NOMO-1 treated with DMSO at 0.1 percent for 48 hours (cell line): ENCODE data around the gene ACBD6.
A peak's percentile ranks its signal among the peaks of the same experiment; 100 is the strongest.

Source experiments
- DNase-seq: peaks from one replicate; lab custom pipeline; 2025; ENCODE audit not compliant: unreplicated experiment; lab: John Stamatoyannopoulos, UW

ACBD6 gene

GRCh38 chr1:180261030-180261429 is 241.3 kb downstream of the ACBD6 start:
- DNase-seq, result no peak

- no peak for DNase-seq
Measured at GRCh38 chr1:180260541-180260940, 241.8 kb downstream of the ACBD6 start.

DNA sequence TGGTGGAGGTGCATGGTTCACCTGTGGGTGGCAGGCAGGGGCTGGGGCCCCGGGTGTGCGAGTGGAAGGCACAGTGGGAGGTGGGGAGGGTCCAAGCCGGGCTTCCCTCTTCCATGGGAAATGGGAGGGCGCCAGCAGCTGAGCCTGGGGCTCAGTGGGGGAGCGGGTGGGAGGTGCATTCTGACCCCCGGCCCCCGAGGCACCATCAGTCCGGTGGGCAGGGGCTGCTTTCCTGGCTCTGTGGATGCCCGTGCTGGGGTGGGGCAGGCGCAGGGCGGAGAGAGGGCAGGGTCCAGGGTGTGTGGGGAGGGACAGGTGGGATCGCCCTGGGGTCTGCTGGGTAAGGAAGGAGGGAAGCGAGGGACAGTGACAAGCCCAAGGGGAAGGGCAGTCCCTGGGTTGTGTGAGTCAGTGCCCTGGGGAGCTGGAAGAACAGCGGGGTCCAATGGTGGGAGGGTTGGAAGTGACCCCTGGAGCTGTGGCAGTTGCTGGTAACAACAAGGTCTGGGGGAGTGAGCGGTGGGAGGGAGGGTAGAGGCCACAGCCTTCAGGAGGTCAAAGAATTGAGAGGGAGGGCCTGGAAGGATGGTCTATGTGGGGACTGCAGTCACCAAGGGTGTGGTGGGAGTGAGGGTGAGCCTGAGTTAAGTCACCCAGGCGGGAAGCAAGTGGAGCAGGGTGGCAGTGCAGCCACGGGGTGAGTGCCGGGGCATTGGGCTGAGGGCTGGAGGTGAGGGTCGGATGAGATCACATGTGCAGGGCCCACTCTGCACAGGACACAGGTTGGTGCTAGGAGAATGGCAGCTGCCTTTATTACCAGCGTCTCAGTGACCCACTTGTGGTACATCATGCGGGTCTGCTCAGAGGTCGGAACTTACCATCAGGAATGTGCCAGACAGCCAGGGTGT is 242.7 kb downstream of the ACBD6 start:
- DNase-seq, result no peak

GRCh38 chr1:180258935-180259334 is 243.4 kb downstream of the ACBD6 start:
- no peak for DNase-seq

- no peak for DNase-seq
Measured at GRCh38 chr1:180258290-180258689, 244.1 kb downstream of the ACBD6 start.

GRCh38 chr1:180257486-180257885 is 244.9 kb downstream of the ACBD6 start:
- DNase-seq, result no peak

DNA sequence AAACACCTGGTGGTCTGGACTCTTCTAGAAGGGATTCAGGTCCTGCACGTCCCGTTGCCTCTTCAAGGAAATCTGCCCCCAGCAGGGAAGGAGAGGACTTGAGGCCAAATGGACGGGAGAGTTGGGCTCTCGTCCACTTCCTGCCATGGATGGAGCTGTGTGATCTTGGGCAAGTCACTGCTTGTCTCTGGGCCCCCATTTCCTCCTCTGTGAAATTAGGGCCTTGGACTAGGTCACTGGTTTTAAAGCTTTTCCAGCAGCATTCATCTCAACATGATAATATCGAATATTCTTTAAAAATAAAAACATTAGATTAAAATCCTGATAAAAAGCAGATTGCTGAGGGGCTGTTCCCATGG is 245.4 kb downstream of the ACBD6 start:
- DNase-seq, result no peak

- no peak for DNase-seq
Measured at GRCh38 chr1:180256341-180257027, 245.9 kb downstream of the ACBD6 start.

DNA sequence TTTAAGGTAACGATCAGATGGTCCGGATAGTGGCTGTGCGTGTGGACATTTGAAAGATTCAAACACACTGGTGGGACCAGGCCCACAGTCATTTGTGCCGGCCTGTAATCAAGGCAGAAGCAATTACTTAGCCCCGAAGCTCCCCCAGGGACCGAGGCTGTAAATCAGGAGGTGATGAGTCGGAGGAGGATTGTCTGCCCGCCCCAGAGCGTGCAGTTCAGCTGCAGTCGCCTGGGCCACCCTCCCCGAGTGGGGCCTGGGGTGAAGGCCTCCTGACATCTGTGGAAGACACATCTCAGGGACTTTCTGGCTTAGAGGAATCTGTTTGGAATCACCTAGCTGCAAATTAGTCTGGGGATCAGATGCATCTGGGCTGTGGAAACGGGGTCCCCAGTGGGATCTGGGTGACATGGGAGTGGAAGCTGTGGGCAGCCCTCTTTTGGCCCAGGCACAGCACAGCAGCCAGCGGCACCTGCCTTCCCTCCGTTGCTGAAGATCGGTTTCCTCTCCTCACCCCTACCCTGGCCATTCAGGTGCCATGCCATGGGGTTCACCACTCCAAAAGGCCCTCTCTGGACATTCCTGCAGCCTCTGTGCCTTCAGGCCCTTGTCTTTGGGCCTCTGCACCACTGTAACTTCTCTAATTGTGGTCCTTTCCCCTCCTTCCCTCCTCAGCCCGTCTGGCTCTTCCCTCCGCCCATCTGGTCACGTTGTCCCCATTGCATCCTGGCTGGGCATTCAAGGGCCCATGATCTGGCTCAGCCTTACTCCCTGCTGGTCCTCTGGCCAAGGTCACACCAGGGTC is 246.6 kb downstream of the ACBD6 start:
- DNase-seq, result no peak

DNA sequence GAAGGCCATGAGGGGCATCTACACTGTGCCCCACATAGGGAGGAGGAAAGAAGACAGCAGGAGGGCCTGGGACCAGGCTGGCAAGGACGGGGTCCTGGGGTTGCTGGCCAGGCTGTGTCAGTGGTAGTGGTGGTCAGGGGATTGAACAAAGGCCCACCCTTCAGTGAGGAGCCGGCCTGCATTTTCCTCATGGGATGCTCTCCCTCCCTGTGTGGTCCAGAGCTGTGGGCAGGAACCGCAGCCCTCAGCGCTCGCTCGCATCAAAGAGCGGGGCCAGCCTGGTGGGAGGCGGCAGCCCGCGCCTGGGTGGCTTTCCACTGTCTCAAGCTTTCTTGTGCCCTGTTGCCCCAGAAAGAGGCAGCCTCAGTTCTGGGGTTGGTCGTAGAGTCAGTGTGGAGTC is 247.5 kb downstream of the ACBD6 start:
- DNase-seq, result no peak

DNA sequence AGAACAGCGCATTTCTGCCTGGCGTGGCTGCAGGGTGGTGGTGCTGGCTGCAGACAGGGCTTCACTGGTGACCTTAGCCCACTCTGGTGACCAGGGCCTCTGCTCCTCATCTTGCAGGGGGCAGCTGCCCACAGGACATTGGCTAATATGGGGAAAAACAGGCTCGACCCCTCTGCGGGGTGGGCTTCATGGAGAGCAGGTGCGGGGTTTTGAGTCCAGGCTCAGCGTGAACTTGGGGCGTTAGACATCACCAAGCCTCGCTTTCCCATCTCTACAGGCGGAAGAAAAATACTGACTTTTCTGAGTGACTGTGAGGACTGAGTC is 247.9 kb downstream of the ACBD6 start:
- DNase-seq, result no peak

DNA sequence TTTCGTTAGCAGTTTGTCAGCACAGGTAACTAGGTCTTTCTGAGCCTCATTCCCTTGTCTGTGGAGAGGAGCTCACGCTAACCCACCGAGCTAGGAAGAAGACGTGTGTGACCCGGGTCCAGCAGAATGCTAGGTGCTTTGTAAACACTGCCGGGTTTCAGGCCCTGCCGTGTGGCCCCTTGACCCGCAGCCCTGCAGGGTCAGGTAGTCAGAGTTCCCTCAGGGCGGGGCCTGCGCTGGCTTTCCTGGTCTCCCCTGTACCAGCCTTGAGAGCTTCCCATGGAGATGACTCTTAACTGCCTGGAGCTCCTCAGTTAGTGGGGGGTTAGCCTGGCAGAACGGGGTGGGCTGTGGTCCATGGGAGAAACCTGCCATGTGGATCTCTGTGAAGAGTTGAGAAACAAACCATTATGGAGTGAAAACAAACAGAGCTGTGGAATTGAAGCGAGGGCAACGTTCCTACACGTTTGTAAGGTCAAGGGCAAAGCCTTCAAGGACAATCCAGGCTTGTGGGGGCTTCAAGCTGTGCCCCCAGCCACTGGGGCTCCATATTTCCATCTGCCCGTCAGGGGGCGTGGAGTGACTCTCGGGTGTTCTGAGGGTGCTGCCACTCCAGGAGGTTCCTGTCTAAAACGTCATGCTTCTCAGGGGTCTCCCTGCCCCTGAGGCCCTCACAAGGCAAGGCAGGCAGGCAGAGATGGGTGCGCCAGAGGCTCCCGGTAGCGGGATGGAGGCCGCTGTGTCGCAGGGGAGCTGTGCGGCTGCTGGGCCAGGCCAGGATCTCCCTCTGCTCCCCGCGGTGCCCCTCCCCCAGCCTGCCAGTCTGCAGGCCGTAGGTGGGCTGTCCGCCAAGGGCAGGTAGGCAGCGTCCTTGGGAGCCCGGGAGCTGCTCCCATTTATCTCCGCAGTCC is 248.5 kb downstream of the ACBD6 start:
- no peak for DNase-seq

GRCh38 chr1:180252638-180253536 is 249.5 kb downstream of the ACBD6 start:
- peak; percentile 71 for DNase-seq

DNA sequence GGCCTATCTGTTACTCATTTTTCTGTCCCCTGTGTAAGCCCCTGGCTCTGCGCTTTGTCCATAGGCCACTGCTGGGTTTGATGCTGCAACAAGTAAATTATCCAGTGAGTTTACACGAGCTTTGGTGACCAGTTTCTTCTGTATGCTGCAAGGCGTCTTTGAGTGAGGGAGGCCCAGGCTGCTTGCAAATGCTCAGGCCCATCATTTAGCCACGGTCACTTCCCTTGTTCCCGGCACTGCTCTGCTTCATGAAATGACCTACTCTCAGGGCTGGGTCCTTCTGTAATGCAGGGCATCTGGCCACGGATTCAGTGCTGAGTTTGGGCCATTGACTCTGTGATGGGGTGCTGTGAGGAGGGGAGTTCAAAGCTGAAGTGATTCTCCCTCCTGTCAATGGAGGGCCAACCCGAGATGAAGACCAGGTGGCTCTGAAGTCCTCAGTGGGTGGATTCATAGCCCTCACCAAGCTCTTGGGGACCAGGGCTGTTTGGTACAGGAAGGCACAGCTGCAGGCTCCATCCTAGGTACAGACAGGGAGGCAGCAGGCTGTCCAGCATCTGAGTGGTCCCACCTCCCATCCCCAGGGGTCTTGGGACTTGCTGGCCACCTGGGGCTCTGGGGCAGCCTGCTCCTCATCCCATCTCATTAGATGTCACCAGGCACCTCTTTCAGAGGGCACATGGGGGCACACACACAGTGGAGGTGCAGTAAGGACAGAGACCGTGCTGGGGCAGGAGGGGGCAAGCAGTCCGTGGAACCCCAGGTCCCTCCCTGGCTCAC is 250.7 kb downstream of the ACBD6 start:
- no peak for DNase-seq

GRCh38 chr1:180250883-180251509 is 251.4 kb downstream of the ACBD6 start:
- DNase-seq, result no peak

DNA sequence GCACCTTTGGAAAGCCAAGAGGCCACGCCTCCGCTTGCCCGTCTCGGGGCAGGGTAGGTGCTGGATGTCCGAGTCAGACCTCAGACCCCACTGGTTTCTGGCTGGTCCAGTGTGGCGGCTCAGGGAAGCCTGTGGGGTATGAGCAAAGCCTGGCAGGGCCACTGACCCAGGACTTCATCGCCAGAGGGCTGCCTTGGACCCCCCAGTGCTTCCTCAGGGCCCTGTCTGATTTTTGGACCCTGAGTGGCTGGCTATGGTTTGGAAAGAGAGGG is 251.9 kb downstream of the ACBD6 start:
- no peak for DNase-seq

GRCh38 chr1:180249725-180250498 is 252.5 kb downstream of the ACBD6 start:
- DNase-seq, result no peak
